Naive thymus-derived CD8-positive, alpha-beta T cell (primary cell): Measurements from ENCODE around the gene ZBTB33. TPM values are rescaled to one million over a fixed set of nuclear protein-coding genes. Genes with fewer than 3 reads are reported as not detected.

ENCODE experiments used
- ATAC-seq, 2 donors: fragments of 150-1000 bp; cut with Tn5 transposase in 1 of 2; sonication (Bioruptor Pico), chemical (Tn5 transposase) in 1 of 2; 1 replicate in 1 of 2; 2 replicates in 1 of 2; pipeline ENCODE4 v1.10.0; 2021; ENCODE audit warnings: mild to moderate bottlenecking in 2 of 2, moderate library complexity in 2 of 2
- POLR2A ChIA-PET: fragments of 350-600 bp; sonication (Branson Sonifier 250); formaldehyde crosslinking; loops from one replicate; lab custom pipeline; 2021; ENCODE audit warnings: antibody characterized with exemption; lab: Charles Lee
- DNase-seq, 10 donors: peaks; one replicate each; pipeline versions ENCODE4 v3.0.0 to v3.0.0-alpha.2; 2020 to 2022
- H3K27ac Mint-ChIP-seq, 10 donors: one replicate each; pipeline ENCODE4 v1.8.0; 2020 to 2022; ENCODE audit warnings: mild to moderate bottlenecking in 10 of 10, mixed read lengths in 10 of 10, moderate library complexity in 4 of 10, inconsistent platforms in 1 of 10
- H3K27me3 Mint-ChIP-seq, 5 donors: one replicate each; pipeline ENCODE4 v1.8.0; 2021 to 2022; ENCODE audit warnings: mixed read lengths in 5 of 5
- H3K36me3 Mint-ChIP-seq, 3 donors: one replicate each; pipeline ENCODE4 v1.8.0; 2020 to 2022; ENCODE audit warnings: mixed read lengths in 3 of 3, mild to moderate bottlenecking in 2 of 3, inconsistent platforms in 1 of 3
- H3K4me1 Mint-ChIP-seq, 4 donors: one replicate each; pipeline ENCODE4 v1.8.0; 2021 to 2022; ENCODE audit warnings: mixed read lengths in 4 of 4
- H3K4me3 Mint-ChIP-seq, 10 donors: one replicate each; pipeline ENCODE4 v1.8.0; 2020 to 2022; ENCODE audit warnings: mild to moderate bottlenecking in 10 of 10, mixed read lengths in 10 of 10, moderate library complexity in 6 of 10, inconsistent platforms in 1 of 10
- H3K9me3 Mint-ChIP-seq, 9 donors: one replicate each; pipeline ENCODE4 v1.8.0; 2020 to 2022; ENCODE audit warnings: mixed read lengths in 9 of 9, mild to moderate bottlenecking in 3 of 9, inconsistent platforms in 1 of 9, moderate library complexity in 1 of 9
- polyA plus RNA-seq, 3 donors: library from polyadenylated mRNA; unstranded; fragments of 300-500 nt; fragmentation: Illumina TruSeq; gene quantifications; one replicate each; pipeline ENCODE4 v1.2.3, GENCODE V29; 2021
- total RNA-seq, 8 experiments: library from RNA in 2 of 8; stranded (reverse) in 2 of 8; gene quantifications; one replicate each; pipeline ENCODE4 v1.2.3 and lab custom pipeline; 2021 to 2026

ZBTB33 gene
- total and polyA plus RNA-seq, 5 experiments from 2014 or later, result 9.6 to 34.4 (median 14.3) TPM

DNA sequence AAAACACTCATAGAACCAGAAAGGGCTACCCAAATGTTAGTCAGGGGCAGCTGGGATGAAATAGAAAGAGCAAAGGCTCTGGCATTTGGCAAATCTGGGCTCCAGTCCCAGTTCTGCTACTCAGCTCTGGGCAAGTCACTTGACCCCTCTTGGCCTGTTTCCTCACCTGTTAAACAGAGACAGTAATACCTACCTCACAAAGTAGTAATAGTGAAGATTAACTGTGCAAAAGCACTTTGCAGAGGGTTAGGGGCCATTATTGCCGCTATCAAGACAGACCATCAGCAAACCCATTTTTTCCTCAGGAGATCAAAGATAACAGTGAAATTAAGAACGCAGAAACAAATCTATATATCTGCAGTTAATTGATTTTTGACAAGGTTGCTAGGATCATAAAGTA lies 20.6 kb downstream of the ZBTB33 start:
- POLR2A ChIA-PET, result no interaction called here
- Mint-ChIP-seq H3K27ac (peak overlapping the region in 1 of 10 donors; percentile 55), H3K27me3 (no peaks in the 10 kb centered on the region), H3K4me3 (no peak overlapping the region), H3K36me3 (no peaks in the 10 kb centered on the region), H3K4me1 (peaks cover 6 to 12% (median 12%) of the 10 kb centered on the region in 4 donors), H3K9me3 (peaks cover 0 to 2% (median 0%) of the 10 kb centered on the region in 9 donors)
- DNase-seq, result no peak
- ATAC-seq, result no peak

DNA sequence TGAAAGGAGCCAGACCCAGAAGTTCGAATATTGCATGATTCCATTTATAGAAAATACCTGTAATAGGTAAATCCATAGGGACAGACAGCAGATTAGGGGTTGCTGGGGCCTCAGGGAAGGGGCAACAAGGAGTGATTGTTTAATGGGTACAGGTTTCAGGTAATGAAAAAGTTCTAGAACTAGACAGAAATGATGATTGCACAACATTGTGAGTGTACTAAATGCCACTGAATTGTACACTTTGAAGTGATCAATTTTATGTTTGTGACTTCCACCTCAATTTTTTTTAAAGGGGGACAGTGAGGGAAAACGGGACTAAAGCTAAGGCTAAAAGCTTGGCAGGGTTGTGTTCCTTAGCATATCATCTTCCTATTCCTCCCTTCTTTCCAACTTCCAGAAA lies 23.5 kb downstream of the ZBTB33 start:
- POLR2A ChIA-PET, result no interaction called here
- Mint-ChIP-seq H3K9me3 (peaks cover 0 to 2% (median 0%) of the 10 kb centered on the region in 9 donors), H3K4me1 (peaks cover 6 to 10% (median 8%) of the 10 kb centered on the region in 4 donors), H3K27me3 (no peaks in the 10 kb centered on the region), H3K4me3 (no peak overlapping the region), H3K36me3 (no peaks in the 10 kb centered on the region), H3K27ac (no peak overlapping the region)
- ATAC-seq, result no peak
- no peak for DNase-seq

DNA sequence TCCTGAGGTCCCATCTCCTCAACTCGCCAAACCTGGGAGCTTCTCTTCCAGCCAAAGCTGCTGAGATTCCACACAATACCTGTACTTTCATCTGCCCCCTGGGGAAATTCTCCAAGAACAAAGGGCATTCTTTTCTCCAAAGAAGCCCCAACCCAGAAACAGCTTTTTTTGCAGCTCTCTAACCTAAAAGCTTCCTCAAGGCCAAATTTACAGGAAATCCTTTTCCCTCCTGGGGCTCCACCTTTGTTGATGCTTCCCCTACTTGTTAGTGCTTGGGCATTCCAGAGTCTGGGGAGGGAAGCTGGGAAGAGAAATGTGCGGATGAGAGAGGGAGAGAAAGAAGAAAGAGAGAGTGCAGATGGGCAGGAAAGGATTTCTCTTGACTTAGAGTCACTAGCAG lies 24.3 kb downstream of the ZBTB33 start:
- POLR2A ChIA-PET, result no interaction called here

DNA sequence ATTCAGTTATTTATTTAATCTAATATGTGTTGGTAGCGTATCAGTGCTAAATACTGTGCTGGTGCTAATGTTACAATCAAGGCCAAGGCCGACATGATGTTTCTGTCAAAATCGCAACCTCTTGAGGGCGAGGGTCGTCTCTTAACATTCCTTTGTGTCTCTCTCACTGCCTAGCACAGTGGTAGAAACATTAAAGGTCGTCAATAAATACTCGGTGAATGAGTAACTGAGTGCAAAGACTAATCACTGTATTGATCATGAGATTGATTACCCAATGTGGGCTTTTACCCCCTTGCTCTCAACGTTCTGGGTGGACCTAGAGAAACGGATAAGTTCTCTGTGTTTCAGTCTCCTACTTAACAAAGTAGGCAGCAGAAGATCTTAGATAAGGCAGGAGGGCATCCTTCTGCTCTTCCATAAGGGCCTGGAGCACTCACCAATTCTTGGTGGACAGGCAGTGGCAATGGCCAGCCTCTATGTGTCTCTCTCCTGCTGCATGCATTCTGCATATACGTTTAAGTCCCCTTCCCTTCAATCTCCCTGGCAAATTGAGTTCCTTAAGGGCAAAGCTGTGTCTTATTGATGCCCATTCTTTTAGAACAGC lies 30.5 kb downstream of the ZBTB33 start:
- ATAC-seq (no peak), DNase-seq (no peak)
- Mint-ChIP-seq H3K4me3 (no peak overlapping the region), H3K4me1 (peaks cover 0 to 3% (median 0%) of the 10 kb centered on the region in 4 donors), H3K9me3 (peaks cover 0 to 8% (median 0%) of the 10 kb centered on the region in 9 donors), H3K27ac (no peak overlapping the region), H3K36me3 (no peaks in the 10 kb centered on the region), H3K27me3 (peaks cover 0 to 15% (median 2%) of the 10 kb centered on the region in 5 donors)
- POLR2A ChIA-PET, result no interaction called here

More for the DNA sequence above, 24.3 kb downstream of the ZBTB33 start:
- H3K36me3 Mint-ChIP-seq, result no peaks in the 10 kb centered on the region
- no peak overlapping the region for H3K4me3 Mint-ChIP-seq
- H3K27ac Mint-ChIP-seq, result no peak overlapping the region
- peaks cover 0 to under 1% (median 0%) of the 10 kb centered on the region in 9 donors for H3K9me3 Mint-ChIP-seq
- no peaks in the 10 kb centered on the region for H3K27me3 Mint-ChIP-seq
- DNase-seq (no peak), ATAC-seq (no peak)
- H3K4me1 Mint-ChIP-seq, result peaks cover under 1 to 2% (median under 1%) of the 10 kb centered on the region in 4 donors

DNA sequence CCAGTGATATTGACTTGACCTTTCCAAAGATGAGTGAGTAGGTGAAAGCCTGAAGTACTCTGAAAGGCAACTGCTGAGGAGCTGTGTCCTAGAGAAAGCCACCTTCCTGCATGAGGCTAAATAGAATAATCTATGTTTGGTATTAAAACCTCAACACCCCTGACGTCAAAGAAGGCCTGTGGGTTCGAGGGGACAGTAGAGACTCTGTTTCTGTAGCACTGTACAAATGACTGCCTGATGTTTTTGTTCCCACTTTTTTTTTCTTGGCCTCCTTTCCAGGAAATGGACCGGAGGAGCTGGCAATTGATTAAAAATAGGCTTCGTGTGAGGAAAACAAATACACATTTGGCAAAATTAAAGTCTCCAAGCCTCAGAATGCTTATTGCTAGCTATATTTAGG lies 31.1 kb downstream of the ZBTB33 start:
- Mint-ChIP-seq H3K36me3 (no peaks in the 10 kb centered on the region), H3K4me1 (peaks cover 0 to 3% (median 0%) of the 10 kb centered on the region in 4 donors), H3K27me3 (peaks cover 0 to 15% (median 2%) of the 10 kb centered on the region in 5 donors), H3K4me3 (no peak overlapping the region), H3K27ac (no peak overlapping the region), H3K9me3 (peaks cover 0 to 8% (median 0%) of the 10 kb centered on the region in 9 donors)
- POLR2A ChIA-PET, result interaction anchor here (0.8 kb wide), 1 partner anchor 20 kb away, joined by 3 read pairs; no protein-coding TSS in a partner anchor
- no peak for DNase-seq
- no peak for ATAC-seq

DNA sequence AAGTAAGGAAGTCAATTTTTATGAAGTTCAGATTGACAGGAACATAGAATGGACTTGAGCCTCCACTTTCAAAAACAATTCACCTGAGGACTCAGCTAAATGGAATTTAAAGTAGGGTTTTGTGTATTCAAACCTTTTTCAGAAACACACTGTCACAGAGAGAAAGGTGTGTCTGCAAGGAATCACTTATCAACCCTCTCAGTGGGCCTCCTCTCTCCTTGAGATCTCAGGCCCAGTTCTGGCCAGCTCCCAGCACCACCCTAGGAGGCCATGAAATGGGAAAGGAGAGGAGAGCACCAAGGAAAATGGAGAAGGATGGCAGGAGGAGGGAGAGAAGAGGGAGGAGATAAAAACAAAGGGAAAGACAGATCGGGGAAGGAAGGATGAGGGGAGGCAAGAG lies 32.1 kb downstream of the ZBTB33 start:
- Mint-ChIP-seq H3K27me3 (peaks cover 0 to 15% (median 2%) of the 10 kb centered on the region in 5 donors), H3K36me3 (no peaks in the 10 kb centered on the region), H3K4me3 (no peak overlapping the region), H3K27ac (peak overlapping the region in 2 of 10 donors; percentile 18 to 65), H3K4me1 (peaks cover 0 to 6% (median 2%) of the 10 kb centered on the region in 4 donors), H3K9me3 (peaks cover 0 to 8% (median 0%) of the 10 kb centered on the region in 9 donors)
- ATAC-seq (no peak), DNase-seq (no peak)
- POLR2A ChIA-PET, result no interaction called here

DNA sequence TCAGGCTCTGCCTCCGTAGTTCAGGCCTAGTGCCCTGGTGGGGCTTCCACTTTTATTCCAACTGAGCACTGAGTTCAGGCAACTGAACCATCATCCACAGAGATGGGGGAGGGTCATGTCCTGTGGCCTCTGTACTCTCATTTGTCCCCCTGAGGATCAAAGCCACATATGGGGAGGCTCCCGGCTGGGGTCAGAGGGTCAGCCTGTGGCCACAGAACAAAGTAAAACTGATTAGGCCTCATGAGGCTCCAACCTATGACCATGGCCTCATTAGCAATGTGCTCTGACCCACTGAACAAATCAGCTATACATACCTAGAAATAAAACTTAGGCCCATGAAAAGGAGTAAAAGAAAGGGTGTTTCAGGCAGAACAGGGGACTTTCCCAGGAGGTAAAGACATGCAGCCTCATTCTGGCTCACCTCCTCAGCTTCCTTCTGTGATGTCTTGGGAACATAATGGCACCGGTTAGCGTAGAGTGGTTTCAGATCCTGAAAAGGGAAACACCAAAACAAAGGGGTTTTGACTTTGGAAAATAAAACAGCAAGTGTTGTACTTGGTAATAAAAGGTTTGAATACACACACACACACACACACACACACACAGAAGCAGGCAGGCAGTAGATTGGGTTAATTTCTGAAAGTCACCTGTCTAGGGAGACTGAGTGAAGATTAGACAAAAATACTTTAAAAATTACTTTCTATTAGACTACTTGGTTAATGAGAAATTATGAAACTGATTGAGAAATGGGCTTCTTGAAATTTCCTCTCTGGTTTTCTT lies 36.3 kb downstream of the ZBTB33 start:
- no peak for ATAC-seq
- Mint-ChIP-seq H3K9me3 (peaks cover 0 to 8% (median 0%) of the 10 kb centered on the region in 9 donors), H3K4me3 (no peak overlapping the region), H3K4me1 (peaks cover 0 to 6% (median 2%) of the 10 kb centered on the region in 4 donors), H3K27ac (no peak overlapping the region), H3K36me3 (no peaks in the 10 kb centered on the region), H3K27me3 (peaks cover 0 to 15% (median 2%) of the 10 kb centered on the region in 5 donors)
- DNase-seq, result no peak
- POLR2A ChIA-PET, result no interaction called here

DNA sequence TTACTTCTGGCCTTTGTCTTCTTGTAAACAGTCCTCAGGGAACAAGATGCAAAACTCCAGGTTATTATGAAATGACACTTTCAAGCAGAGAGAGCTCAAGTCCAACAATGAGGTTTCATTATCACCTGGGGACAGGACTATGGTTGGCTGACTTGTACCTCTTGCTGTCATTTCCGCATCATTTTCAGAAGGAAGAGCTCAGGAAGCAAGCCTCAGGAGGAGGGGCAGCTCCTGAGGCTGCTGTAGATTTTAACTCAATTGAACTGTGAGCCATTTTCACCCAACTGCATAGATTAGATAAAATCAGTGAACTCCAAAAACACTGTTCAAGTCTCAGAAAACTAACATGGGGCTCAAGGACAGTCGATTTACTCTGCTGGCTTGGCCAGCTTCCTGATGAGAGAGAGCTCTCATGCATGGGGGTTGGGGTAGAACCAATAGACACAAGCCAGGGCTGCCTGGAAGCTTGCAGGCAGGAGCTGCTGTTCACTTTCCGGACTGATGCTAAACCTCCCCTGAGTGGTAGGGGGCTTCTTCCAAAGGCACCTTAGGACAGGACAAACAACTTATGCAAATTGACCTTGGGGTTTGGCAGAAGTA lies 37.0 kb downstream of the ZBTB33 start:
- peaks cover 0 to 8% (median 0%) of the 10 kb centered on the region in 9 donors for H3K9me3 Mint-ChIP-seq
- POLR2A ChIA-PET, result no interaction called here
- H3K27me3 Mint-ChIP-seq, result peaks cover 0 to 15% (median 2%) of the 10 kb centered on the region in 5 donors
- peaks cover 0 to 6% (median 2%) of the 10 kb centered on the region in 4 donors for H3K4me1 Mint-ChIP-seq
- no peaks in the 10 kb centered on the region for H3K36me3 Mint-ChIP-seq
- no peak overlapping the region for H3K27ac Mint-ChIP-seq
- DNase-seq (no peak), ATAC-seq (no peak)
- H3K4me3 Mint-ChIP-seq, result no peak overlapping the region

DNA sequence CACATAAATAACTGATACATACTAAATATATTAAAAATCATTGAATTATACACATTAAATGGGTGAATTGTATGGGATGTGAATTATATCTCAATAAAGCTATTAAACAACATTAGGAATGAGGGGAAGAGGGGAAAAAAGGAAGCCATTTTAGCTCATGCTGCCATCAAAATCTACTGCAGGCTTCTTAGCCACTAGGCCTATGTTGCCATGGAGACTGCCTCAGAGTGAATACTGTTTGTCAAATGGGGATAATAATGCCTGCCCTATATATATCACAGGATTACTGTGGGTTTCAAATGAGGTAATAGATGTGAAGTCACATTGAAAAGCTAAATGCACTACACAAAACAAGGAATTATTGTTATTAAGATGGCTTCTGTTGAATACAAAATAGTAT lies 39.5 kb downstream of the ZBTB33 start:
- Mint-ChIP-seq H3K4me1 (peaks cover 3 to 12% (median 5%) of the 10 kb centered on the region in 4 donors), H3K4me3 (no peak overlapping the region), H3K9me3 (no peaks in the 10 kb centered on the region), H3K36me3 (no peaks in the 10 kb centered on the region), H3K27me3 (peaks cover 0 to 3% (median under 1%) of the 10 kb centered on the region in 5 donors), H3K27ac (no peak overlapping the region)
- ATAC-seq (no peak), DNase-seq (no peak)
- POLR2A ChIA-PET, result interaction anchor here (0.8 kb wide), 1 partner anchor 19 kb away, joined by 5 read pairs; no protein-coding TSS in a partner anchor

DNA sequence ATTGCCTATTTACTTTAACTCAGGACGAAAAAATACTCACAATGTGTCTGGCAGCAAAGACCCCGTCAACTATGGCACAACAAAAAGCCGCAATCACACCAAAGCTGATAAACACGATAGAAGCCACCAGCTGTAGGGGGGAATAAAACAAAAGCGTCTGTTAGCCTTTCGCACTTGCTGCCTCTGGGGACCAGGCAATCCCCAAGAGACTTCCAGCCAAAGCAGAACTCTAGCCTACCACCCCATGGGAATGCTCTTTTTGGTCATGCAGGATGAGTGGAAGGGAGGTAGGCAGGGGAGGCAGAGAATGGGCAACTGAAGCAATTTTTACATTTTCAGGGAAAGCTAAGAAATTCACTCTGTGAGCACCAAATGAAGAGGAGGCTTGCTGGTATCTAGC lies 40.6 kb downstream of the ZBTB33 start:
- H3K36me3 Mint-ChIP-seq, result no peaks in the 10 kb centered on the region
- H3K27me3 Mint-ChIP-seq, result no peaks in the 10 kb centered on the region
- peaks cover 4 to 15% (median 7%) of the 10 kb centered on the region in 4 donors for H3K4me1 Mint-ChIP-seq
- no peak overlapping the region for H3K27ac Mint-ChIP-seq
- POLR2A ChIA-PET, result no interaction called here
- ATAC-seq (no peak), DNase-seq (no peak)
- H3K4me3 Mint-ChIP-seq, result no peak overlapping the region
- H3K9me3 Mint-ChIP-seq, result no peaks in the 10 kb centered on the region

DNA sequence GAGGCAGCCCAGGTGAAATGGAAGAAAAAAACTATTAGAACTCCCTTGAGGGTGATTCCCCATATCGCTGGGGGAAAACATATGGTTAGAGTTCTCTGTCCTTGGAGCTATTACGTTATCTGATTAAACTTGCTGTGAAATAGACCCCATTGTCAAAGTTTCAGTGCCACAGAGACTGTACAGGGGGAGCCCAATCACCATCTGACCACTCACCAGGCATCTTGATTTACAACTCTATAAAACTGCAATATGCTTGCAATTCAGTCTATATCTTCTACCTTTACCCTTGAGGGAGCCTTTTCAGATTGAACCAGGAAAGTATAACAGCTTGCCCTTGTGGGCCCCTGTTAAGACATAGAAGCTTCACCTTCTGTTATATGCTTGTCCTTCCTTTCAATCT lies 42.4 kb downstream of the ZBTB33 start:
- POLR2A ChIA-PET, result interaction anchor here (0.6 kb wide), 1 partner anchor 243 kb away, joined by 3 read pairs; no protein-coding TSS in a partner anchor
- no peak overlapping the region for H3K27ac Mint-ChIP-seq
- H3K36me3 Mint-ChIP-seq, result no peaks in the 10 kb centered on the region
- DNase-seq (no peak), ATAC-seq (no peak)
- H3K27me3 Mint-ChIP-seq, result no peaks in the 10 kb centered on the region
- peaks cover 4 to 9% (median 7%) of the 10 kb centered on the region in 4 donors for H3K4me1 Mint-ChIP-seq
- H3K9me3 Mint-ChIP-seq, result no peaks in the 10 kb centered on the region
- no peak overlapping the region for H3K4me3 Mint-ChIP-seq

DNA sequence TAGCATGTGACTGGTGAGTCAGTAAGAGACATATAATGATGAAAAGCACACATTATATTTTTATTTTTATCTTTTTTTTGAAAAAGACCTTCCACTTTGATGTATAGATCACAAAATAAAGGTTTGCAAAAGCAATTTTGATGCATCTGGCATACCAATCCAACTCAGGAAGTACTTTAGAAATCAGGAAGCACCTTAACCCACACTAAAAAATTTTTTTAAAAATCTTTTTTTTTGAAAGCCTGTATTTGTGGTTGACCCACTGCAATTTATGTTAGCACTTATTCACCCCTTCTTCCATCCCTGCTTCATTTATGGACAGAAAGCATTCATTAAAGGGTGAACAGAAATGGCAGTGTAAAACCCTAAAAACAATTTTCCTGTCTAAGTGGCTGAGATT lies 44.0 kb downstream of the ZBTB33 start:
- no peak for ATAC-seq
- POLR2A ChIA-PET, result interaction anchor here (0.6 kb wide), 1 partner anchor 25 kb away, joined by 3 read pairs; no protein-coding TSS in a partner anchor
- Mint-ChIP-seq H3K27me3 (no peaks in the 10 kb centered on the region), H3K36me3 (no peaks in the 10 kb centered on the region), H3K9me3 (no peaks in the 10 kb centered on the region), H3K4me3 (peak overlapping the region in 1 of 10 donors; percentile 18), H3K27ac (peak overlapping the region in 3 of 10 donors; percentile 38 to 81 (median 48)), H3K4me1 (peaks cover 4 to 9% (median 7%) of the 10 kb centered on the region in 4 donors)
- no peak for DNase-seq
